ENCODE results near the gene ANKFN1.

- TF ChIP-seq ZNF230 (CRISPR knock-in tag; IDR thresholded peaks at IDR 0.05) (no peak), PHF20 (CRISPR knock-in tag; IDR thresholded peaks at IDR 0.05) (no peak), SMC3 (IDR thresholded peaks at IDR 0.05; ENCODE audit: low read length) (no peak), RNF219 (CRISPR knock-in tag; IDR thresholded peaks at IDR 0.05) (no peak), ZFP36 (IDR thresholded peaks at IDR 0.05; ENCODE audit: borderline replicate concordance, low read depth, low read length, partially characterized antibody) (no peak), ZBTB44 (CRISPR knock-in tag; IDR thresholded peaks at IDR 0.05) (no peak), ZSCAN12 (CRISPR knock-in tag; IDR thresholded peaks at IDR 0.05) (no peak), MXI1 (IDR thresholded peaks at IDR 0.05; ENCODE audit: borderline replicate concordance, low read depth, low read length) (no peak), ZKSCAN8 (CRISPR knock-in tag; IDR thresholded peaks at IDR 0.05; ENCODE audit: borderline replicate concordance) (no peak), ZNF556 (CRISPR knock-in tag; IDR thresholded peaks at IDR 0.05; ENCODE audit: borderline replicate concordance) (no peak), BCL6 (CRISPR knock-in tag; IDR thresholded peaks at IDR 0.05) (no peak), ZSCAN9 (CRISPR knock-in tag; IDR thresholded peaks at IDR 0.05; ENCODE audit: borderline replicate concordance) (no peak), CTCF (CRISPR knock-in tag; IDR thresholded peaks at IDR 0.05) (no peak)
Observed at GRCh38 chr17:56532926-56533325, 379.7 kb downstream of the ANKFN1 start.

All from HepG2 (cell line).